GM12874 (cell line): ENCODE measurements around the gene PHACTR1.

Source experiments
- CTCF ChIP-seq: IDR thresholded peaks from 2 replicates; pipeline ENCODE4 v1.5.1; 2011; ENCODE audit warnings: low read depth, mild to moderate bottlenecking, control low read depth, low read length, moderate library complexity; ENCODE audit not compliant: insufficient read depth

PHACTR1 gene

GRCh38 chr6:13319891-13320564 is 603.5 kb downstream of the PHACTR1 start:
- no peak for TF ChIP-seq CTCF

- TF ChIP-seq CTCF = no peak
Observed at GRCh38 chr6:13327691-13328075, 611.1 kb downstream of the PHACTR1 start.

- TF ChIP-seq CTCF = no peak
Observed at GRCh38 chr6:13328076-13328874, 611.7 kb downstream of the PHACTR1 start, which contains the start of gene TBC1D7. TBC1D7 (minus strand) TSS chr6:13328537; CDS start chr6:13326898, 1,639 bp downstream.

- no peak for TF ChIP-seq CTCF
Observed at GRCh38 chr6:13328875-13329183, 612.3 kb downstream of the PHACTR1 start.

GRCh38 chr6:13331516-13332348 is 615.2 kb downstream of the PHACTR1 start:
- peak; percentile 37 for TF ChIP-seq CTCF

- no peak for TF ChIP-seq CTCF
Observed at GRCh38 chr6:13332349-13332706, 615.8 kb downstream of the PHACTR1 start.

GRCh38 chr6:13334953-13335352 is 618.4 kb downstream of the PHACTR1 start:
- TF ChIP-seq CTCF = no peak
